GM18519 (cell line): Measurements from ENCODE around the gene PUS1.

Experiments used
- ATAC-seq: cut with Tn5 transposase; IDR thresholded peaks from one replicate; pipeline ENCODE4 v1.9.1; 2021; ENCODE audit warnings: mild to moderate bottlenecking, moderate library complexity; ENCODE audit not compliant: unreplicated experiment, low FRiP score

Gene PUS1

DNA sequence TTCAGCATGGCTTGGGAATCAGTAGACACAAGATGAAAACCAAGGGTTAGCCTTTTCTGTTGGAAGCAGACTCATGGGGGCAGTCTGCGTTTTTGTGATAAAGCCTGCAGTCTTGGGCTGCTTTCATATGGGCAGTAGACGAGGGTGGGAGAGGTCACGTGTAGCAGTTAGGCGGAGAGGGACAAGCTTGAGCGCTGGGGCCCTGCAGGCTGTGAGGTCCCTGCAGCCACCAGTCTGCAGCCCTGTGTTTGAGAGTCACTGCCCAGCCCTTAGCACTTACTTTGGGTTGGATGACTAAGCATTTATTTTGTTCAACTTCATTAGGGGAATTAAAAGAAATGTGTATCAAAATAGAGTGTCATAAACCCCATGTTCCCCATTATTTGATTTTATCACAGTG lies 57.8 kb downstream of the PUS1 start:
- ATAC-seq, result no peak

DNA sequence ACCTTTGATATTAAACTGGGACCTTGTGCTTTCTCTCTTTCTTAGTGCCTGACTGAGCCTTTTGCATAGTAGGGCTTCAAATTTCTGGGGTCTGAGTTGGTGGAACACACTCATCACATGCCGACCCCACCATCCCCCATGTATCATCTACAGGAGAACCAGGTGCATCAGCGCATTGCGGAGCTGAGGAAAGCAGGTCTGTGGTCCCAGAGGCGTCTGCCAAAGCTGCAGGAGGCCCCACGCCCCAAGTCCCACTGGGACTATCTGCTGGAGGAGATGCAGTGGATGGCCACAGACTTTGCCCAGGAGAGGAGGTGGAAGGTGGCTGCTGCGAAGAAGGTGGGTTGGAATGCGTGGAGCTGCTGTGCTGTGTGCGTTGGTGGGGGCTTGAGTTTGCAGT lies 58.5 kb downstream of the PUS1 start:
- ATAC-seq, result no peak

DNA sequence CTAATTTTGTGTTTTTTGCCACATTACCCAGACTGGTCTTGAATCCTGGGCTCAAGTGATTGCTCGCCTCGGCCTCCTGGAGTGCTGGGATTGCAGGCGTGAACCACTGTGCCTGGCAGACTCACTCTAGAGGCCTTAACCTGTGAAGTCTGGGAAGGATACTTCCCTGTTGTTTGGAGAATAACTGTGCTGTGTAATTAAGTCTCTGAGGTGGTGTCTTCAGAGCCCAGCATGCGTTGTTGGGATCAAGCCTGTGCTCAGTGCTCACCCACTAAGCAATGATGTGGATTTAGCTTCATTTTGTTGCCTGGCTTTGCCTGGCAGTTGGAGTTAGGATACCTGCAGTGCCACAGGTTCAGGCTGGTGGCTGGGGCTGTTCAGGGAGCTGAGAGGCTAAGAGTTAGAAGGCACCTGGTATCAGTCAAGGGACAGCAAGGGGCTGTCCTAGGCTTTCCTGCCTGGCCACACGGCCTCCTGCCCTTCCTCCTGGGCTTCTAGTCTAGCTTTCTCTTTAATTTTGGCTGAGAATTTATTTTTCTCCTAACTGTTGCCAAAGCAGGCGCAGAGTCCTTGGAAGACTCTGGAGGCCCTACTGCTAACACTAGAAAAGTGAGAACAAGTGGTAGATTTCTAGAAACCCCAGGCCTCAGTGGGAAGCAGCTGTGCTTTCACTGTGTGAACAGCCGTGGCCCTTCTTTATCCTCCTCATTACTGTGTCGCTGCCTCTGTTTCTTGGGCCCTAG lies 59.1 kb downstream of the PUS1 start:
- no peak for ATAC-seq

DNA sequence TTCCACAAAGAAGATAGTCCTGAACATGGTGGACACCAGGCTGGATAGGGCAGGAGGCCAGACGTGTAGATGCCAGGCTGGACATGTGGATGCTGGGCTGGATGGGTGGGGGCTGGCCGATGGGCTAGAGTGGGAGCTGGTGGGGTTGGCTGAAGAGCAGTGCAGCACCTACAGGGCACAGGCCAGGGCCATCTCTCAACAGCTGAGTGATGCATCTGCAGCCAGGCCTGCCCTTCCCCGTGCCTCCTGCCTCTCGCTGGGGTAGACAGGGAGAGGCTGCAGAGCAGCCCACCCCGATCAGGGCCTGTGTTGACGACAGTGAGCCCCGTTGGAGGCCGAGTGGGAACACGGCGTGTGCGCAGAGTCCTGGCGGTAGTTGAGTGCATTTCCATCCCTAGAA lies 59.9 kb downstream of the PUS1 start:
- no peak for ATAC-seq

DNA sequence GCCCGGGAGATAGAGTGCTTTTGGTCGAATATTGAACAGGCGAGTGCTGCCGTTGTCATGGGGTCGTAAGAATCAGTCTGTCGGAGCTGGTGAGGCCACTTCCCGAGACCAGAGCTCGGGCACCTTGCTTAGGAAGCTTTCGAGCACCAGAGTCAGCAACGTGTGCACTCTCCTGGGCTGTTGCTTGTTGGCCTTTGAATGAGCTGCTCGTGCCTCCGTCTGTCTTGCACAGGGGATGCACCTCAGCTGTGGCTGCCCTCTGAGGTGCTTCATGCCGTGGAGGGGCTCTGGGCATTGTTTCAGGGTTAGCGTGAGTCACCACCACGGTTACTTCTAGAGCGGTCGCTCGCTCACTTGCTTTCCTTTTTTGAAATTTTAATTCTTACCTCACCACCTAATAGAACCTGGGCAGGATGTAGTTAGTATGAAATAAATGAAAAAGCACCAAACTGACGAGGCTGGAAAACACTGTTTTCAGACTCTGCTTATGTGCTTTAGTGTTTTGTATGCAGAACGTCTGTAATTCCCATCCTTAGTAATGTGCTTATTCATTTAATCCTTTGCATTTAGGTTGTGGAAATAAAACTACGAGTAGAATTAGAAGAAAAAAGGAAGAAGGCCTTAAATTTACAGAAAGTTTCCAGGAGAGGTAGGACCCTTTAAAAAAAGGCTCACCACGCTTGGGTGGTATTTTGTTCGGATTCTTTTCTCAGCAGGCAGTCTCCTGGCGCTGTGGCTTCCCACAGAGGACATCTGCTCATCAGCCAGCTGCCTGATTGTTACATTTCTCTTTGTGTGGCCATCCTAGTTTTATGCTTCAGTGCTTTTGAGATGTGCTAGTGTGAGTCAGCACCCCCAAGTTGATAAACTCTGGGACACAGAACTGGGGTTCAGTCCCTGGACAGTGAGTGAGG lies 61.2 kb downstream of the PUS1 start:
- no peak for ATAC-seq

DNA sequence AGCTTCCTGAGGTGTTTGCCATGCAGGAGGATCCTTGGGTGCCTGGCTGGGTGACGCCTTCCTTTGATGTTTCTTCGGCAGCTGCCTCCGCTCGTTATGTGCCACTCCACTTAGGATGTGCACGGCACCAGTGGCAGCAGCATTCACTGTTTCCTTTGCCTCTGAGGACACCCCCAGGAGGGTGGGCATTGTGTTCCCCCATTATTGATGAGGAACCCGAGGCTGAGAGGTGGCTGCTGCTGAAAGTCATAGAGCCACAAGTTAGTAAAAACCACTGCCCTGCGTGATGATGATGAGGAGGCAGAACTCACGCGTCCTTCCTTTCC lies 61.9 kb downstream of the PUS1 start:
- ATAC-seq, result no peak

DNA sequence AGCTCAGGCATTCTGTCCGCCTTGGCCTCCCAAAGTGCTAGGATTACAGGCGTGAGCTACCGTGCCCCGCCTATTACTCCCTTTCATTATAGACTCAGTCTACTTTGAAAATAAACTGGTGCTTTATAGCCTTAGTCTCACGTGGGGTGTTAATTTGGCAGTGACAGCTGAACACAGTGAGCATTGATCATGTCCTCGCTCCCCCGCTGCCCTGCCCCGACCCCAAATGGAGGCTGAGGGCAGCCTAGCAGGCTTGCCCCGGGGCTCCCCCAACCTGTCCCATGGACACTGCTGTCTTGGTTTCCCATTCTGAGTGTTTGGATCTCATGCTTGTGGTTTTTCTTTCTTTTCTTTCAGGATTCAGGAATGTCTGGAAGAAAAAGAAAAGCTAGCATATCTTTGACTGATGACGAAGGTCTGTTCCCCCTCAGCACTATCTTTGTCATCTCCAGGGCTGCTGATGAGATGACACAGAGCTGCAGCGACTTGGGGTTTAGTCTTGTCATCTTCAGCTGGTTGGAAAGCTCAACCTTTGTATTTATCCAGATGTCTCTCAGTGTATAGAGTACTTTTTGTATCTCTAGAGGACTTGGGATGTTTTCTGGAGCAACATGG lies 62.8 kb downstream of the PUS1 start:
- ATAC-seq, result no peak

DNA sequence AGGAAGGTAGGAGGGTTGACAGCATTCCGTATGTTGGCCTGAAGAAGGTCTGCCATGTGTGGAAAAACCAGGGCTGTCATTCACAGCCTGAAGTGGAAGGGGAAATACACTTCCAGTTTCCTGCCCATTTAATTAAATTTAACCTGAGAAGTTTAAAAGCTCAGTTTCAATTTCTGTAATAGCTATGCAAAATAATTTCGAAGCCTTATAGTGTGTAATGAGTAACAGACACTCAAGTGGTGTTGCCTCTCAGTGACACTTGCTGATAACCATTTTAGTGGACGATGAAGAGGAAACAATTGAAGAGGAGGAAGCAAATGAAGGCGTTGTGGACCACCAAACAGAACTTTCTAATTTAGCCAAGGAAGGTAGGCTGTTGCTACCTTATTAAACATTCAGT lies 65.5 kb downstream of the PUS1 start:
- ATAC-seq, result no peak
